ENCODE data around the gene TMEM192. TPM values are rescaled to one million over a fixed set of nuclear protein-coding genes. Genes with fewer than 3 reads are reported as not detected.
A peak's percentile ranks its signal among the peaks of the same experiment; 100 is the strongest.
"Not testable (repeated sequence)": the region's sequence is repeated elsewhere in the genome, so short reads cannot be mapped to it uniquely, and the experiment has no call there.

Gene TMEM192
- total RNA-seq, 1 experiment from 2014 or later = 12.7 TPM

DNA sequence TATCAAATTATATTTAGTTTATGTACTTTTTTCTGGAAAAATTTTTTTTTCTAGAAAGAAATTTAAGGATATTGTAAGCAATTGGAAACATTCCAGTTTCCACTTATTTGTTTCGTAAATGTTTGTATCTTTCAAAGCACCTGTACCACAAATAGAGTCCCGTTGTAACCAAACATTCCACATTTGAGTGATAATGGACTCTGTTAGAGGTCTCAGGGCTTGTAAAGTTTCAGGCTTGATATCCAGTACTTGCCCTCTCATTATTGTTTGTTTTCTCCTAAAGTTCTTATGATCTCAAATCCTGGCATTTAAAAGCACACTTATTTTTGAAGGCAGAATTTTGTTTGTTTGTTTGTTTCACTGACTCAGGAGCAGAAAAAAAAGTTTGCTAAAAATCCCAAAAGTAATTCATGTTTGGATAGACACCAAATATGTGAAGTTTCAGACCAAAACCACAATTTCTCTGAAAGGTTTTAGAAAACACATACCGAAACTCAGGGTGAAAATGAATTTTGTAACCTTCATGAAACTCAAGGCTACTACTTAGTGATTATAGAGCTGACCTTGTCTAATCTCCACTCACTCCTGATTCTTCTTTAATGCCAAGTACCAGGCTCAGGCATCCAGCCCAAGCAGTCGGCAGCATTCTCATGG lies 5.7 kb upstream of the TMEM192 start:
- no peaks in the 10 kb centered on the region for H3K36me3 ChIP-seq

DNA sequence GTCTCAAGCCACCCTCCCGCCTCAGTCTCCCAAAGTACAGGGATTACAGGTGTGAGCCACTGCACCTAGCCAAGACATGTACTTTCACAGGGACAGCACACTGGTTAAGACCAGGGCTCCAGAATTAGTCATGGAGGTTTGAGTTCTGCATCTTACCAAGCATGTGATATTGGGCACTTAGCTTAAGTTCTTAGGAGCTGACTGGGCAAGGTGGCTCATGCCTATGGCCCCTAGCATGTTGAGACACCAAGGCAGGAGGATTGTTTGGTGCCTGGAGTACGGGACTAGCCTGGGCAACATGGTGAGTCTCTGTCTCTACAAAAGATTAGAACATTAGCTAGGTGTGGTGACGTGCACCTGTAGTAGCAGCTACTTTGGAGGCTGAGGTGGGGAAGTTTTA lies 2.6 kb upstream of the TMEM192 start:
- H3K9me3 ChIP-seq (replicated peaks) = no peaks in the 10 kb centered on the region

More for the DNA sequence above, 5.7 kb upstream of the TMEM192 start:
- Histone ChIP-seq H3K27me3 (no peaks in the 10 kb centered on the region), H3K4me3 (no peak overlapping the region), H3K4me1 (no peaks in the 10 kb centered on the region), H3K27ac (no peak overlapping the region), H3K9me3 (replicated peaks) (no peaks in the 10 kb centered on the region)
- DNase-seq = no peak

DNA sequence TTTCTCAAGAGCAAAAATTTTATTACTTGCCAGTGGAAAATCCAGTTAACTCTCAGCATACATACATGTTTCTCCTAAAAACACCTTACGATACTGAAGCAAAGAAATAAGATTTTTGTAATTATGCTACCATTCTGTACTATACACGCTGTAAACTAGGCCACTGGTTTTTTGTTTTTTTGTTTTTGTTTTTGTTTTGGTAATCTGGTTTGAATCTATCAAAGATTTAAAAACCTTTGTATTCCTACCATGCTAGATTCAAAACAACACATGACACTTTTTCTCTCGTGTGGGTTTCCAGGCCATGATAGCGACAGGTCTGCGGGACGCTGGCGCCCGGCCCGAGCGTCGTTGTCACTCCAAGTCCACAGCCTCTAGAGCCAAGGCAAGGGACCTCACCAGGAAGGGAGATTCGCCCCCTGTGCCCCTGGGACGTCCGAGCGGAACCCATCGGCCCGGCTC lies 723 bp downstream of the TMEM192 start:
- Histone ChIP-seq H3K9me3 (replicated peaks) (no peaks in the 10 kb centered on the region), H3K4me1 (no peaks in the 10 kb centered on the region), H3K27me3 (no peaks in the 10 kb centered on the region), H3K4me3 (peak overlapping the region; percentile 72), H3K36me3 (no peaks in the 10 kb centered on the region), H3K27ac (peak overlapping the region; percentile 72)
- DNase-seq = no peak

More for the DNA sequence above, 2.6 kb upstream of the TMEM192 start:
- DNase-seq = no peak
- H3K27ac ChIP-seq = no peak overlapping the region
- H3K4me3 ChIP-seq = no peak overlapping the region
- no peaks in the 10 kb centered on the region for H3K36me3 ChIP-seq
- H3K27me3 ChIP-seq = no peaks in the 10 kb centered on the region
- H3K4me1 ChIP-seq = no peaks in the 10 kb centered on the region

DNA sequence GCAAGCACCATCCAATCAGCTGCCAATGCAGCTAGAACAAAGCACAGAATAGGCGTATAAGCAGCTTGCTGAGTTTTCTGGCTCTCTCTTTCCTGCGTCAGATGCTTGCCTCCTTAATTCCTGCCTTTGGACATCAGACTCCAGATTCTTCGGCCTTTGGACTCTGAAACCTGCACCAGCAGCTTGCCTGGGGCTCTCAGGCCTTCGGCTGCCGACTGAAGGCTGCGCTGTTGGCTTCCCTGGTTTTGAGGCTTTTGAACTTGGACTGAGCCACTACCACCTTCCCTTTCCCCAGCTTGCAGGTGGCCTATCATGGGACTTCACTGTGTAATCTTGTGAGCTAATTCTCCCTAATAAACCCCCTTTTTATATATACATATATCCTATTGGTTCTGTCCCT lies 6.1 kb downstream of the TMEM192 start:
- no peak for DNase-seq
- H3K4me3 ChIP-seq = no peak overlapping the region
- H3K27me3 ChIP-seq = no peaks in the 10 kb centered on the region
- H3K36me3 ChIP-seq = no peaks in the 10 kb centered on the region
- no peak overlapping the region for H3K27ac ChIP-seq
- no peaks in the 10 kb centered on the region for H3K9me3 ChIP-seq (replicated peaks)
- H3K4me1 ChIP-seq = no peaks in the 10 kb centered on the region

DNA sequence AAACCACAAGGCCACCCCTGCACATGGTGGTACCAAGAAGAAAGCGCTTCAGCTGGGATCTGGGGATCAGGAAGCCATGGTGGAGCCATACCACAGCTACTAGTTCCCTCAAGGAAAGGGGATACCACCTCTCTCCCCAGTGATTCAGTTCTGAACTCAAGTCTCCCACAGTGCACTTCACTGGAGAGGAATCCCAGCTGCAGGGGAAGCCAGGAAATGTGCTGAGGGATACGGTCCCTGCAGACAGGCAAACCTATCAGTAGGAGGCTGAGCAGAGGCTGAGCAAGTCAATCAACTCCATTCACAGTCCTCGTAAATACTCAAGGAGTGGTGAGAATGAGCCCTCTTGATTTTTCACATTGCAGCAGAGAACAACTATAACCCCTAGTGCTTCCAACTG lies 11.0 kb downstream of the TMEM192 start:
- Histone ChIP-seq H3K27ac (no peak overlapping the region), H3K27me3 (no peaks in the 10 kb centered on the region), H3K4me1 (no peaks in the 10 kb centered on the region), H3K36me3 (no peaks in the 10 kb centered on the region), H3K4me3 (no peak overlapping the region), H3K9me3 (replicated peaks) (no peaks in the 10 kb centered on the region)
- no peak for DNase-seq

DNA sequence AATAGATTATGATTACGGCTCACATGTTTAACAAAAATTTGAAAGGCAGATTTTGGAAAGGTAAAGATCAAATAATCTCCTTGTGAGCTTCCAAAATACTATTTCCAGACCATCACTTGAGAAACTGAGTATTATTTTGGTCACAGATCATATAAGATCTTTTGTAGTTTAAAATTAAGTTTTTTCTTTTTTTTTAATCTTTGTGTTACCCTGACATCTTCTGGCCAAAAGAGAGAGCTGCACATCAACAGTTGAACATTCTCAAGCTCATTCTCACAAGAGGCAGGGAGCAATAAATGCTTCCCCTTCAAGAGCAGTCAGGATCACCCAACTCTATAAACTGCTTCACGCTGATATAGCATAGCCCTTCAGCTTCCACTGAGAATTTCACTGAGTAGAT lies 15.9 kb downstream of the TMEM192 start:
- no peaks in the 10 kb centered on the region for H3K4me1 ChIP-seq
- peak in 1 of 2 experiments; percentile 22 for DNase-seq
- no peak overlapping the region for H3K4me3 ChIP-seq
- no peaks in the 10 kb centered on the region for H3K27me3 ChIP-seq
- H3K36me3 ChIP-seq = no peaks in the 10 kb centered on the region
- no peaks in the 10 kb centered on the region for H3K9me3 ChIP-seq (replicated peaks)
- no peak overlapping the region for H3K27ac ChIP-seq

DNA sequence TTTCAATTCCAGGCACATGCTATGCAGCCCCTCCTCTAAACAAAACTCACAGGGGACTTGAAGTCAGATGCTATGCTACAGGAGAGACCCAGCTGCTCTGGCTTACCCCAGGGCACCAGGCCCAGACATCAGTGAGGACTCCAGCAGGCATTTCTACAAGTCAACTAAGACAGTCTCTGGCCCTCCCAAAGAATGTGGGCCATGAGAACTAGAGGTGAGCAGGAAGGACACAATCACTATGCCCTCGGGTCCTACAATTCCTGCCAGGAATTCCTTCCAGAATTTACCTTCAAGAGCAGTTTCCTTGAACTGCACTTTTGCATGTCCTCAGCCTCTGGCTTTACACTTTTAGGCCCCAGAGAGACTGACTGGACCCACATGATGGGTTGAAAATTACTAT lies 17.4 kb downstream of the TMEM192 start:
- Histone ChIP-seq H3K4me3 (no peak overlapping the region), H3K9me3 (replicated peaks) (no peaks in the 10 kb centered on the region), H3K27me3 (no peaks in the 10 kb centered on the region), H3K36me3 (no peaks in the 10 kb centered on the region), H3K27ac (no peak overlapping the region), H3K4me1 (no peaks in the 10 kb centered on the region)
- DNase-seq = no peak

DNA sequence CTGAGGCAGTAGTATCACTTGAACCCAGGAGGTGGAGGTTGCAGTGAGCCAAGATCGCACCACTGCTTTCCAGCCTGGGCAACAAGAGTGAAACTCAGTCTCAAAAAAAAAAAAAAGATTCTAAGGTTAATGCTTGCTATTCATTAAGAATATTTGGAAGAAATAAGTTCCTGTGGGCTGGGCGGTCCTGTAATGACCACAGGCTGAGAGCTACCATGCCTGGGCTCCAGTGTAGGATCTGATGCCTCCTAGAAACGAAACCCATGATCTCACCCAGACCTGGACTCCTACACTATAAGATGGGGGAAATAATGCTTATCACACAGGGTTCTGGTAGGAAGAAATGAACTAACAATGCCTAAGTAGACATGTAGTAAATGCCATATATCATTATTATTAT lies 17.8 kb downstream of the TMEM192 start:
- Histone ChIP-seq H3K9me3 (replicated peaks) (no peaks in the 10 kb centered on the region), H3K36me3 (no peaks in the 10 kb centered on the region), H3K27me3 (no peaks in the 10 kb centered on the region), H3K4me3 (no peak overlapping the region), H3K27ac (no peak overlapping the region), H3K4me1 (no peaks in the 10 kb centered on the region)
- no peak for DNase-seq

DNA sequence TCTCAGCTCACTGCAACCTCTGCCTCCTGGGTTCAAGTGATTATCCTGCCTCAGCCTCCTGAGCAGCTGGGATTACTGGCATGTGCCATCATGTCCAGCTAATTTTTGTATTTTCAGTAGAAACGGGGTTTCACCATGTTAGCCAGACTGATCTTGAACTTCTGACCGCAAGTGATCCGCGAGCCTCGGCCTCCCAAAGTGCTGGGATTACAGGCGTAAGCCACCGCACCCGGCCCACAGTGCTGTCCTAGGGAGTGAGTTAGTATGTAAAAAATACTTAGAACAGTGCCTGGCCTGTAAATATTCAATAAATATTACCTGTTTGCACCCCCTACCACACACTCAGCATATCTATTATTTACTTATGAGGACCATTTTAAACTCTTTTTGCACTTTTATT lies 20.5 kb downstream of the TMEM192 start:
- H3K36me3 ChIP-seq; H3K4me1 ChIP-seq; H3K27ac ChIP-seq; H3K27me3 ChIP-seq; H3K4me3 ChIP-seq; H3K9me3 ChIP-seq (replicated peaks); DNase-seq: not testable (repeated sequence)

DNA sequence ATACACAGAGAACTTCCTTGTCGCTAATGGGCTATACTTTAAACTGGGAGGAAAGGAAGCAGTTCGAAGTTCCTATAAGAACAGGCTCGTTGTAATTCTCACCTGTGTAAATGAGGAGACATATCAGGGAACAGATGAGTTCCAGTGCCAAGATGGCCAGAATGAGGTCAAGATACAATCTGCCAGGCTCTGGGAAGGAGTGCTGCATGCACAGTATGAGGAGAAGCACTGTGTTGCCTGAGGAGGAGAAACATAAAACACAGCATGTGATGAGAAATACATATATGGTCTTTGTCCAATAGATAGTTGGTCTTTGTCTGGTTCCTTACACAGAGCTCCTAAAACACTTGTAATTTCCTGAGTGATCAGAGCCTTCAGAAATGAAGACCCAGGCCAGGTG lies 24.3 kb downstream of the TMEM192 start:
- Histone ChIP-seq H3K9me3 (replicated peaks) (no peaks in the 10 kb centered on the region), H3K36me3 (0 out of 2 replicates have a peak, but pooled peaks cover 3% of the 10 kb centered on the region), H3K4me1 (no peaks in the 10 kb centered on the region), H3K4me3 (no peak overlapping the region), H3K27me3 (no peaks in the 10 kb centered on the region), H3K27ac (no peak overlapping the region)
- no peak for DNase-seq

DNA sequence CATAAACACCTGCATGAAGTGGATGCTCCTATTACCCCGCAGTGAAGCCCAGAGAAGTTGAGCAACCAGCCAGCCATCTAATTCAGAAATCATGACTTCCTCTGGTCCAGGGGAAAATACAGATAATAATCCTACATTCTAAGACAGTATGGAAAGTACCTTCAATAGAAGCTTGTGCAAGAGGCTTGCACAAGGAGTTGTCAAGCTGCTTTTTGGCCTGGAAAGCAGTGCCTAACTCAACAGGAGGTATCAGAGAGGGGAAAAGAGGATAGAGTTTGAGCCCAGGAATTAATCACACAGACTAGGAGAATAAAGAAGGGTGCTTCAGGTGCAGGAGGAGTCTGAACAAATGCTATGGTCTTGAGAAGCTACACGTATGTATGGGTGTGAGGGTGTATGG lies 26.7 kb downstream of the TMEM192 start:
- H3K27ac ChIP-seq = no peak overlapping the region
- DNase-seq = no peak
- no peaks in the 10 kb centered on the region for H3K9me3 ChIP-seq (replicated peaks)
- 0 out of 2 replicates have a peak, but pooled peaks cover 3% of the 10 kb centered on the region for H3K36me3 ChIP-seq
- no peaks in the 10 kb centered on the region for H3K4me1 ChIP-seq
- H3K4me3 ChIP-seq = no peak overlapping the region
- H3K27me3 ChIP-seq = no peaks in the 10 kb centered on the region

DNA sequence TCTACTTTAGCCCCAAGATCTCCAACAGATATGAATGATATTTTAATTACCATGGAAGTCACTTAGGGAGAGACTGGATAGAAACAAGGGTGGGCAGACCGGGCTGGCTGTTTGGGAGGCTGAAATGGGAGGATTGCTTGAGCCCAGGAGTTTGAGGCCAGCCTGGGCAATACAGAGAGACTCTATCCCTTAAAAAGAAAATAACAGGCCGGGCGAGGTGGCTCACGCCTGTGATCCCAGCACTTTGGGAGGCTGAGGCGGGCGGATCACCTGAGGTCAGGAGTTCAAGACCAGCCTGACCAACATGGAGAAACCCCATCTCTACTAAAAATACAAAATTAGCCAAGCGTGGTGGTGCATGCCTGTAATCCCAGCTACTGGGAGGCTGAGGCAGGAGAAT lies 27.9 kb downstream of the TMEM192 start:
- H3K27ac ChIP-seq; H3K4me1 ChIP-seq; H3K4me3 ChIP-seq; H3K27me3 ChIP-seq; DNase-seq; H3K9me3 ChIP-seq (replicated peaks); H3K36me3 ChIP-seq: not testable (repeated sequence)

DNA sequence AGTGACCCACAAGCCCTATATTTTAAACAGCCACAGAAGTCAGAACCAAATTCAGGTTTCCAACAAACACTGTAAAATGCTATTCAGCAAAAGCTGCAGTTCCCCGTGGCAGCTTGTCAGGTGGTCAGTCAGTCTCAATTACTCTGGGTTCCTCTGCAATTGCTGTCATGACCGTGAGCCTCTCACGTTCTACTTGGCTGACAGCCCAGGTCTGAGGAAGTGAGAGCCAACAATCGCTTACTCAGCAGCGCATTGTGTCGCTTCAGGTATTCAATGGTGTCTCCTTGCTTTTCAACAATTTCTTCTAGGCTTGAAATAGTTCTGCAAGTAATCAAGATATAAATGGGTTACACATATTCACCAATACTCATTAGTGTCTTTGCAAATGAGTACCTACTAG lies 33.2 kb downstream of the TMEM192 start:
- DNase-seq = peak in 1 of 2 experiments; percentile 5
- no peak overlapping the region for H3K4me3 ChIP-seq
- no peaks in the 10 kb centered on the region for H3K27me3 ChIP-seq
- no peaks in the 10 kb centered on the region for H3K9me3 ChIP-seq (replicated peaks)
- no peaks in the 10 kb centered on the region for H3K36me3 ChIP-seq
- H3K27ac ChIP-seq = no peak overlapping the region
- no peaks in the 10 kb centered on the region for H3K4me1 ChIP-seq

DNA sequence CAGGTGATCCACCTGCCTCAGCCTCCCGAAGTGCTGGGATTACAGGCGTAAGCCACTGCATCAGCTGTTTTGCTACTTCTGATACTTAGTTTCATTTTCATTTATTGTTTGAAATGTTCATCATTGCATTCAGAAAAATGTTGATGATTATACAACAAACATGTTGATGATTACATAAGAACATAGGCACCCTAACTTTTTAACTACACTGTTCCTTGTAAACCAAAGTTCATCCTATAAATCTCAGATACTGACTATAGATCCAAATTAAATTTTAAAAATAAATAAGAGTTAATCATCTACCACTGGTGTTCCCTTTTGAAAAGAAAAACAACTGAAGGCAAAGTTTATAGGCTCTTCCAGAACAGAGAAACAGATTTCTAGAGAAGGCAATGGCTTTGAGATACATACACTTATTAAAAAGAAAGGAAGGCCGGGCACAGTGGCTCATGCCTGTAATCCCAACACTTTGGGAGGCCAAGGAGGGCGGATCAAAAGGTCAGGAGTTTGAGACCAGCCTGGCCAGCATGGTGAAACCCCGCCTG lies 35.6 kb downstream of the TMEM192 start:
- Histone ChIP-seq H3K4me1 (no peaks in the 10 kb centered on the region), H3K27ac (no peak overlapping the region), H3K9me3 (replicated peaks) (no peaks in the 10 kb centered on the region), H3K36me3 (no peaks in the 10 kb centered on the region), H3K4me3 (no peak overlapping the region), H3K27me3 (no peaks in the 10 kb centered on the region)
- no peak for DNase-seq

DNA sequence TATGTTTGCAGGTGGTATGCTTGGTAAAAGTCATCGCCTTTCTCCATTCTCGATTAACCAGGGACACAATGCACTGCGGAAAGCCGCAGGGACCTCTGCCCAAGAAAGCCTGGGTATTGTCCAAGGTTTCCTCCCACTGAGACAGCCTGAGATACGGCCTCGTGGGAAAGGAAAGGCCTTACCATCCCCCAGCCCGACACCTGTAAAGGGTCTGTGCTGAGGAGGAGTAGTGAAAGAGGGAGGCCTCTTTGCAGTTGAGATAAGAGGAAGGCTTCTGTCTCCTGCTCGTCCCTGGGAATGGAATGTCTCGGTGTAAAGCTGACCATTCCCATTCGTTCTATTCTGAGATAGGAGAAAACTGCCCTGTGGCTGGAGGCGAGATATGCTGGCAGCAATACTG lies 39.3 kb downstream of the TMEM192 start:
- not testable (repeated sequence) for H3K27ac ChIP-seq; DNase-seq; H3K9me3 ChIP-seq (replicated peaks); H3K36me3 ChIP-seq; H3K4me3 ChIP-seq; H3K27me3 ChIP-seq; H3K4me1 ChIP-seq

DNA sequence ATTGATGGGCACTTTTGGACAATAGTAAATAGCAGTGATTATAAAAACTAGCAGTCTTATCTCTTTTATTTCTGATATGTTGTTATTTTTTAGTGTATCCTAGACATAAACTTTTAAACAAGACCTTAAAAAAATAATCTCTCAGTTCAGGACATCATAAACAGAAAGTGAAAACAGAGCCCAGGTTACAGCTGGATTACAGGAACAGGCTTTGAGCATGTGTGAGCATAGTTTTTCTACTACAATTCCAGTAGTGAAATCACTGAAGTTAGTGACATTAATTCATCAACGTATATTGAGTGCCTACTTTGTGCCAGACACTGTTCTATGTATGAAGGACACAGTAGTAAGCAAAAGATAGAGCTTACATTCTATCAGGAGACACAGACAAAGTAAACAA lies 42.1 kb downstream of the TMEM192 start:
- no peaks in the 10 kb centered on the region for H3K36me3 ChIP-seq
- H3K9me3 ChIP-seq (replicated peaks) = no peaks in the 10 kb centered on the region
- no peak for DNase-seq
- H3K4me1 ChIP-seq = no peaks in the 10 kb centered on the region
- H3K27ac ChIP-seq = no peak overlapping the region
- no peak overlapping the region for H3K4me3 ChIP-seq
- no peaks in the 10 kb centered on the region for H3K27me3 ChIP-seq
